ENCODE measurements around the gene FABP6. TPM values are rescaled to one million over a fixed set of nuclear protein-coding genes. Genes with fewer than 3 reads are reported as not detected.
A peak's percentile ranks its signal among the peaks of the same experiment; 100 is the strongest.

FABP6 gene
- total RNA-seq, 1 experiment from 2014 or later = 2.9 TPM

DNA sequence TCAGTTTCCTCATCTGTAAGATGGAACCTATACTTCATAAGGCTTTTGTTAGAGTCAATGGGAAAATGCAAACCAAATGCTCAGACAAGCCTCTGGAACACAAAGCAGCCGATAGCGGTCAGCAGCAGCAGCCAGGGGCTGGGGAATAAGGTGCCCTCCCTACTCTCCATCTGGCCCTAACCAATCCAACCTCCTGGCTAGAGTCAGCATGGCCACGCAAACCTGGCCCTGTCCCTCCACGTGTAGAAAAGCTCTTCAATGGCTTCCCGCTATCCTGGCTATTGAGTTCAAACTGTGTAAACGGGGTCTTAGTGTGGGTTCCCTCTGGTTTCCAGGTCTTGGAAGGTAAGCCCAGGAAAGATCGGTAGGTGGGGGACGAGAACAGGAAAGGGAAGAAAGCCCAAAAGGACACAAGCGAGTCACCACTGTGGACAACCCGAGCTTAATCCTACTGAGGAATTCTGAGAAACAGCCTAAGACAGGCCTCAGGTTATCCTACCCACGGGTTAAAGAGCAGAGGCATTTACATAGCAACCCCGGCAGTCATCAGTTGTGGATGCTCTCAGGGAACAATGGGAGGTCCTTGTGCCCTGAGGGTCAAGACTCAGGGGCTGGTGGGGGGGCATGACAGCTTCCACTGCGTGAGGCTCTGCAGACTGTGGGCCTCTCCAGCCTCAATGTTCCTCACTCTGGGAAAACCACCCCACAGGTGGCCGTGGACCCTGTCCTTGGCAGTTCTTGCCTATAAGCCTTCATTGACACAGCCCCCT, 30.9 kb downstream of the FABP6 start:
- ChIA-PET POLR2A (interaction anchor here (0.6 to 2.4 kb wide), 2 partner anchors 10 to 14 kb away, joined by 3 to 5 read pairs; no protein-coding TSS in a partner anchor), CTCF (interaction anchor here (1.0 to 2.6 kb wide), 2 partner anchors 15 to 85 kb away, joined by 3 to 14 read pairs; no protein-coding TSS in a partner anchor)
- peak; percentile 45 for ATAC-seq

More for the DNA sequence above, 30.9 kb downstream of the FABP6 start:
- Mint-ChIP-seq H3K27me3 (ENCODE audit: low read depth) (no peaks in the 10 kb centered on the region), H3K4me3 (no peak overlapping the region), H3K4me1 (peaks cover 45% of the 10 kb centered on the region), H3K27ac (peak overlapping the region; percentile 72), H3K9me3 (no peaks in the 10 kb centered on the region), H3K36me3 (peaks cover 22% of the 10 kb centered on the region)
- no peak for DNase-seq (ENCODE audit: low spot score)
- TF ChIP-seq, protein P1, sequence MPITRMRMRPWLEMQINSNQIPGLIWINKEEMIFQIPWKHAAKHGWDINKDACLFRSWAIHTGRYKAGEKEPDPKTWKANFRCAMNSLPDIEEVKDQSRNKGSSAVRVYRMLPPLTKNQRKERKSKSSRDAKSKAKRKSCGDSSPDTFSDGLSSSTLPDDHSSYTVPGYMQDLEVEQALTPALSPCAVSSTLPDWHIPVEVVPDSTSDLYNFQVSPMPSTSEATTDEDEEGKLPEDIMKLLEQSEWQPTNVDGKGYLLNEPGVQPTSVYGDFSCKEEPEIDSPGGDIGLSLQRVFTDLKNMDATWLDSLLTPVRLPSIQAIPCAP (CRISPR knock-in tag; IDR thresholded peaks at IDR 0.05) = no peak
- TF ChIP-seq, protein P2, sequence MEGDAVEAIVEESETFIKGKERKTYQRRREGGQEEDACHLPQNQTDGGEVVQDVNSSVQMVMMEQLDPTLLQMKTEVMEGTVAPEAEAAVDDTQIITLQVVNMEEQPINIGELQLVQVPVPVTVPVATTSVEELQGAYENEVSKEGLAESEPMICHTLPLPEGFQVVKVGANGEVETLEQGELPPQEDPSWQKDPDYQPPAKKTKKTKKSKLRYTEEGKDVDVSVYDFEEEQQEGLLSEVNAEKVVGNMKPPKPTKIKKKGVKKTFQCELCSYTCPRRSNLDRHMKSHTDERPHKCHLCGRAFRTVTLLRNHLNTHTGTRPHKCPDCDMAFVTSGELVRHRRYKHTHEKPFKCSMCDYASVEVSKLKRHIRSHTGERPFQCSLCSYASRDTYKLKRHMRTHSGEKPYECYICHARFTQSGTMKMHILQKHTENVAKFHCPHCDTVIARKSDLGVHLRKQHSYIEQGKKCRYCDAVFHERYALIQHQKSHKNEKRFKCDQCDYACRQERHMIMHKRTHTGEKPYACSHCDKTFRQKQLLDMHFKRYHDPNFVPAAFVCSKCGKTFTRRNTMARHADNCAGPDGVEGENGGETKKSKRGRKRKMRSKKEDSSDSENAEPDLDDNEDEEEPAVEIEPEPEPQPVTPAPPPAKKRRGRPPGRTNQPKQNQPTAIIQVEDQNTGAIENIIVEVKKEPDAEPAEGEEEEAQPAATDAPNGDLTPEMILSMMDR (IDR thresholded peaks at IDR 0.05) = no peak
- TF ChIP-seq, protein P3, sequence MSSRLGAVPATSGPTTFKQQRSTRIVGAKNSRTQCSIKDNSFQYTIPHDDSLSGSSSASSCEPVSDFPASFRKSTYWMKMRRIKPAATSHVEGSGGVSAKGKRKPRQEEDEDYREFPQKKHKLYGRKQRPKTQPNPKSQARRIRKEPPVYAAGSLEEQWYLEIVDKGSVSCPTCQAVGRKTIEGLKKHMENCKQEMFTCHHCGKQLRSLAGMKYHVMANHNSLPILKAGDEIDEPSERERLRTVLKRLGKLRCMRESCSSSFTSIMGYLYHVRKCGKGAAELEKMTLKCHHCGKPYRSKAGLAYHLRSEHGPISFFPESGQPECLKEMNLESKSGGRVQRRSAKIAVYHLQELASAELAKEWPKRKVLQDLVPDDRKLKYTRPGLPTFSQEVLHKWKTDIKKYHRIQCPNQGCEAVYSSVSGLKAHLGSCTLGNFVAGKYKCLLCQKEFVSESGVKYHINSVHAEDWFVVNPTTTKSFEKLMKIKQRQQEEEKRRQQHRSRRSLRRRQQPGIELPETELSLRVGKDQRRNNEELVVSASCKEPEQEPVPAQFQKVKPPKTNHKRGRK (CRISPR knock-in tag; IDR thresholded peaks at IDR 0.05; ENCODE audit: borderline replicate concordance) = no peak
- TF ChIP-seq NFE2L1 (CRISPR knock-in tag; IDR thresholded peaks at IDR 0.05) (no peak), ZNF671 (CRISPR knock-in tag; IDR thresholded peaks at IDR 0.05) (no peak), PRRX2 (CRISPR knock-in tag; IDR thresholded peaks at IDR 0.05) (no peak), CREM (CRISPR knock-in tag; IDR thresholded peaks at IDR 0.05) (no peak), ETV6 (CRISPR knock-in tag; IDR thresholded peaks at IDR 0.05) (no peak), ZNF121 (CRISPR knock-in tag; IDR thresholded peaks at IDR 0.05) (no peak), ZNF232 (CRISPR knock-in tag; IDR thresholded peaks at IDR 0.05) (no peak), SP1 (CRISPR knock-in tag; conservative IDR thresholded peaks at IDR 0.05) (no peak), OVOL2 (CRISPR knock-in tag; IDR thresholded peaks at IDR 0.05; ENCODE audit: borderline replicate concordance) (no peak)
- TF ChIP-seq, protein P4, sequence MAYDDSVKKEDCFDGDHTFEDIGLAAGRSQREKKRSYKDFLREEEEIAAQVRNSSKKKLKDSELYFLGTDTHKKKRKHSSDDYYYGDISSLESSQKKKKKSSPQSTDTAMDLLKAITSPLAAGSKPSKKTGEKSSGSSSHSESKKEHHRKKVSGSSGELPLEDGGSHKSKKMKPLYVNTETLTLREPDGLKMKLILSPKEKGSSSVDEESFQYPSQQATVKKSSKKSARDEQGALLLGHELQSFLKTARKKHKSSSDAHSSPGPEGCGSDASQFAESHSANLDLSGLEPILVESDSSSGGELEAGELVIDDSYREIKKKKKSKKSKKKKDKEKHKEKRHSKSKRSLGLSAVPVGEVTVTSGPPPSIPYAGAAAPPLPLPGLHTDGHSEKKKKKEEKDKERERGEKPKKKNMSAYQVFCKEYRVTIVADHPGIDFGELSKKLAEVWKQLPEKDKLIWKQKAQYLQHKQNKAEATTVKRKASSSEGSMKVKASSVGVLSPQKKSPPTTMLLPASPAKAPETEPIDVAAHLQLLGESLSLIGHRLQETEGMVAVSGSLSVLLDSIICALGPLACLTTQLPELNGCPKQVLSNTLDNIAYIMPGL (CRISPR knock-in tag; IDR thresholded peaks at IDR 0.05) = no peak
- TF ChIP-seq, protein P5, sequence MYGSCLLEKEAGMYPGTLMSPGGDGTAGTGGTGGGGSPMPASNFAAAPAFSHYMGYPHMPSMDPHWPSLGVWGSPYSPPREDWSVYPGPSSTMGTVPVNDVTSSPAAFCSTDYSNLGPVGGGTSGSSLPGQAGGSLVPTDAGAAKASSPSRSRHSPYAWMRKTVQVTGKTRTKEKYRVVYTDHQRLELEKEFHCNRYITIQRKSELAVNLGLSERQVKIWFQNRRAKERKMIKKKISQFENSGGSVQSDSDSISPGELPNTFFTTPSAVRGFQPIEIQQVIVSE (CRISPR knock-in tag; IDR thresholded peaks at IDR 0.05; ENCODE audit: borderline replicate concordance) = no peak
- TF ChIP-seq, protein P6, sequence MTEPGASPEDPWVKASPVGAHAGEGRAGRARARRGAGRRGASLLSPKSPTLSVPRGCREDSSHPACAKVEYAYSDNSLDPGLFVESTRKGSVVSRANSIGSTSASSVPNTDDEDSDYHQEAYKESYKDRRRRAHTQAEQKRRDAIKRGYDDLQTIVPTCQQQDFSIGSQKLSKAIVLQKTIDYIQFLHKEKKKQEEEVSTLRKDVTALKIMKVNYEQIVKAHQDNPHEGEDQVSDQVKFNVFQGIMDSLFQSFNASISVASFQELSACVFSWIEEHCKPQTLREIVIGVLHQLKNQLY (CRISPR knock-in tag; IDR thresholded peaks at IDR 0.05) = no peak
- TF ChIP-seq, protein P7, sequence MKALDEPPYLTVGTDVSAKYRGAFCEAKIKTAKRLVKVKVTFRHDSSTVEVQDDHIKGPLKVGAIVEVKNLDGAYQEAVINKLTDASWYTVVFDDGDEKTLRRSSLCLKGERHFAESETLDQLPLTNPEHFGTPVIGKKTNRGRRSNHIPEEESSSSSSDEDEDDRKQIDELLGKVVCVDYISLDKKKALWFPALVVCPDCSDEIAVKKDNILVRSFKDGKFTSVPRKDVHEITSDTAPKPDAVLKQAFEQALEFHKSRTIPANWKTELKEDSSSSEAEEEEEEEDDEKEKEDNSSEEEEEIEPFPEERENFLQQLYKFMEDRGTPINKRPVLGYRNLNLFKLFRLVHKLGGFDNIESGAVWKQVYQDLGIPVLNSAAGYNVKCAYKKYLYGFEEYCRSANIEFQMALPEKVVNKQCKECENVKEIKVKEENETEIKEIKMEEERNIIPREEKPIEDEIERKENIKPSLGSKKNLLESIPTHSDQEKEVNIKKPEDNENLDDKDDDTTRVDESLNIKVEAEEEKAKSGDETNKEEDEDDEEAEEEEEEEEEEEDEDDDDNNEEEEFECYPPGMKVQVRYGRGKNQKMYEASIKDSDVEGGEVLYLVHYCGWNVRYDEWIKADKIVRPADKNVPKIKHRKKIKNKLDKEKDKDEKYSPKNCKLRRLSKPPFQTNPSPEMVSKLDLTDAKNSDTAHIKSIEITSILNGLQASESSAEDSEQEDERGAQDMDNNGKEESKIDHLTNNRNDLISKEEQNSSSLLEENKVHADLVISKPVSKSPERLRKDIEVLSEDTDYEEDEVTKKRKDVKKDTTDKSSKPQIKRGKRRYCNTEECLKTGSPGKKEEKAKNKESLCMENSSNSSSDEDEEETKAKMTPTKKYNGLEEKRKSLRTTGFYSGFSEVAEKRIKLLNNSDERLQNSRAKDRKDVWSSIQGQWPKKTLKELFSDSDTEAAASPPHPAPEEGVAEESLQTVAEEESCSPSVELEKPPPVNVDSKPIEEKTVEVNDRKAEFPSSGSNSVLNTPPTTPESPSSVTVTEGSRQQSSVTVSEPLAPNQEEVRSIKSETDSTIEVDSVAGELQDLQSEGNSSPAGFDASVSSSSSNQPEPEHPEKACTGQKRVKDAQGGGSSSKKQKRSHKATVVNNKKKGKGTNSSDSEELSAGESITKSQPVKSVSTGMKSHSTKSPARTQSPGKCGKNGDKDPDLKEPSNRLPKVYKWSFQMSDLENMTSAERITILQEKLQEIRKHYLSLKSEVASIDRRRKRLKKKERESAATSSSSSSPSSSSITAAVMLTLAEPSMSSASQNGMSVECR (CRISPR knock-in tag; IDR thresholded peaks at IDR 0.05; ENCODE audit: borderline replicate concordance) = no peak
- TF ChIP-seq, protein P8, sequence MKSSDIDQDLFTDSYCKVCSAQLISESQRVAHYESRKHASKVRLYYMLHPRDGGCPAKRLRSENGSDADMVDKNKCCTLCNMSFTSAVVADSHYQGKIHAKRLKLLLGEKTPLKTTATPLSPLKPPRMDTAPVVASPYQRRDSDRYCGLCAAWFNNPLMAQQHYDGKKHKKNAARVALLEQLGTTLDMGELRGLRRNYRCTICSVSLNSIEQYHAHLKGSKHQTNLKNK (CRISPR knock-in tag; IDR thresholded peaks at IDR 0.05) = no peak
